NCI-H748 (cell line): ENCODE results near the gene ADISSP.
A peak's percentile ranks its signal among the peaks of the same experiment; 100 is the strongest.
"Not testable (repeated sequence)": the region's sequence is repeated elsewhere in the genome, so short reads cannot be mapped to it uniquely, and the experiment has no call there.

Experiments
- DNase-seq: peaks from one replicate; lab custom pipeline; 2025; ENCODE audit not compliant: unreplicated experiment; lab: John Stamatoyannopoulos, UW

The ADISSP gene

DNA sequence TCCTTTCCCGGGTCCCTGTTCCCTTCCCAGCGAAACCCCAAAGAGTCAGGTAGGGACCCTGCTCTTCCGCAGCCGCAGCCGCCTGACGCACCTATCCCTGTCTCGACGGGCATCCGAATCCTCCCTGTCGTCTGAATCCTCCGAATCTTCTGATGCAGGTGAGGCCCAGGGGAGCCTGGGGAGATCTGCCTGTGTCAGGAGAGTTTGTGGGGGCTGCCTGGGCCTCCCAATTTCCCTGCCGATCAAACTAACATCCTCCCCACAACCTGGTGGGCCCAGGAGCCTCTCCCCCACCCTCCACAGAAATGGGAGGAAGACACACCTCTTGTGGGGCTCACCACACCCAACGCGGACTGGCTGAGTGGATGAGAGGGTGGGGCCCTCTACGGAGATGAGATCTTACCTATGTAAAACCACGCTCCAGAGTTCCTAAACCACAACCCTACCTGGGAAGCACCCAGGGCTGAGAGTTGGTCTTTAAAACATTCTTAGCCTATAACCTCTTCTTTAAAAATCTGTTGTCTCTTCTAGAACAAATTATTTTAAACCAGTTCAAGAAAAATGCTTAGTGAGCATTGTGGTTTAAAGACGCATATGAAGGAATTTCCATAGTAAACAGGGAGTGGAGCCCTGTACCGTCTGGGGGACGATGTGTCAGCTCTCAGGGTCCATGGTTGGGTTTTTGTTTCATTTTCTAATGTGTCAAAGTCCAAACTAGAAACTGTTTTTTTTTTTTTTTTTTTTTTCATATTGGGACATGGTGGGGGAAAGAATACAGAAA, 30.2 kb upstream of the ADISSP start:
- peak; percentile 73 for DNase-seq

GRCh38 chr20:3797226-3797545, 29.6 kb upstream of the ADISSP start:
- DNase-seq: no peak

DNA sequence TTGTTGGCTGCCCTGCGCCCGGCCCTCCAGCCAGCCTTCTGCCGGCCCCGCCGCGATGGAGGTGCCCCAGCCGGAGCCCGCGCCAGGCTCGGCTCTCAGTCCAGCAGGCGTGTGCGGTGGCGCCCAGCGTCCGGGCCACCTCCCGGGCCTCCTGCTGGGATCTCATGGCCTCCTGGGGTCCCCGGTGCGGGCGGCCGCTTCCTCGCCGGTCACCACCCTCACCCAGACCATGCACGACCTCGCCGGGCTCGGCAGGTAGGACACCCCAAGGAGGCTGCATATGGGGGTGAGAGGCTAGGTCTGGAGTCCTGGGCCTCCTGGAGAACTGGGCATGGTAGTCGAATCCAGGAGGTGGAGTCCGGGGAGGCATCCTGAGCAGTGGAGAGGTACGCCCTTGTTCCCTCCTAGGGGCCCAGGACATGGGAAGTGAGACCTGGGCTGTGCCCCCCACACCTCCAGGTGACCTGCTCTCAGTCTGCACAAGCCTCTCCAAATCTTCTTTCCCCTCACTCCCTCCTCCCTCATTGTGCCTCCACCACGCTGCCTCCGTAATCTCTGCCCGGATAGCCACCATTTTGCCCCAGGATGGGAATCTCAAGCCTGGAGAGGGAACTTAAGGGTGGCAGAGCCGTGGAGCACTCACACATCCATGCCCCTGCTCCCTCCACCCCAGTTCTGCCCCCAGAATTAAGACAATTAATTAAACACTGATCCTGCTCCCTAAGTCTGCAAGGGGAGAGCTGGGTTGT, 29.1 kb upstream of the ADISSP start:
- peak; percentile 63 for DNase-seq

DNA sequence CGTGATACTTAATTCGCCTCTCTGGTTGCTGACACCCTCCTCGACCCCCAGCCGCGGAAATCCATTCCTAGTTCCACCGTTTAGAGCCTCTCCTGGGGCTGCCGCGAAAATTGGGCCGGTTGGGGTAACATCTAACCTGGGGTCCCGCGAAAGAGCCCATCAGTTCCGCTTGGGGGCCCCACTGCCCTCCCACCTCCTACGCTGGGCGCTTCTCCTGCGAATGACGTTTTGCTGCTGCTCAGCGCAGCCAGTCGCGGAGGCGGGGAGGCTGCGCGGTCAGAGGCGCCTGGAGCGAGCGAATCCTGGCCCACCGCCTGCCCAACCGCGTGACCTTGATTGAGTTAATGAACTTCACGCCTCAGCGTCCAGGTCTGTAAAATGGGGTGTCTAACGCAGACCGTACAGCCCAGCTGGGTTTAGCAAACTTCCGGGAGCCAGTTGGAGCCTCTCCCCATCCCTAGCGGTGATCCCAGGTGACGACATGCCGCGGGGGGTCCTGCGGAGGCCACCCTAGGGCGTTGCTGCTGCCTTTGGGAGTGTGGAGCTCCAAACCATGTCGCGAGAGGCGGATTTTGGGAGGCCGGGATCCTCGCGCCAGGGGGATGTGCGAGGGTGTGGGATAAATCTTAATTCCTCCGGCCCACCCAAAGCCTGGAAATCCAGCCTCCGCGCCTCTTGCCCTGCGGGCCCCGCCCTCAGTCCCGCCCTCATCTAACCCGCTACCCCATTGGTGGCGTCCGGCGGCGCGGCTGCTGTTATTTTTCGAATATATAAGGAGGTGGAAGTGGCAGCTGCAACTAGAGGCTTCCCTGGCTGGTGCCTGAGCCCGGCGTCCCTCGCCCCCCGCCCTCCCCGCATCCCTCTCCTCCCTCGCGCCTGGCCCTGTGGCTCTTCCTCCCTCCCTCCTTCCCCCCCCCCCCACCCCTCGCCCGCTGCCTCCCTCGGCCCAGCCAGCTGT, 28.2 kb upstream of the ADISSP start, which contains the start of gene CDC25B:
CDC25B (plus strand) TSS at position 800 of the 958 bp plus-strand sequence. CDS start 222 bp downstream, outside the sequence.
- peak; percentile 99 for DNase-seq

- no peak for DNase-seq
Measured at GRCh38 chr20:3794701-3795420, 27.3 kb upstream of the ADISSP start.

DNA sequence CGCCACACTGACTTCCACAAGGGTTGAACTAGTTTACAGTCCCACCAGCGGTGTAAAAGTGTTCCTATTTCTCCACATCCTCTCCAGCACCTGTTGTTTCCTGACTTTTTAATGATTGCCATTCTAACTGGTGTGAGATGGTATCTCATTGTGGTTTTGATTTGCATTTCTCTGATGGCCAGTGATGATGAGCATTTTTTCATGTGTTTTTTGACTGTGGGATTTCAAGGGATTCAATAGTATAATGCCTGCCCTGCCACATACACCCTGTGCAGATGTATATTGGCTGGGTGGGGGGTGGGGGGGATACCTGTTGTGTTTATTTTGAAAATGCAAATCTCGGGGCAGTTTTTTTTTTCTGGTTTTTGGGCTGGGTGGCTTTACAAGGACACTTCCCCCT, 26.6 kb upstream of the ADISSP start:
- DNase-seq: not testable (repeated sequence)

DNA sequence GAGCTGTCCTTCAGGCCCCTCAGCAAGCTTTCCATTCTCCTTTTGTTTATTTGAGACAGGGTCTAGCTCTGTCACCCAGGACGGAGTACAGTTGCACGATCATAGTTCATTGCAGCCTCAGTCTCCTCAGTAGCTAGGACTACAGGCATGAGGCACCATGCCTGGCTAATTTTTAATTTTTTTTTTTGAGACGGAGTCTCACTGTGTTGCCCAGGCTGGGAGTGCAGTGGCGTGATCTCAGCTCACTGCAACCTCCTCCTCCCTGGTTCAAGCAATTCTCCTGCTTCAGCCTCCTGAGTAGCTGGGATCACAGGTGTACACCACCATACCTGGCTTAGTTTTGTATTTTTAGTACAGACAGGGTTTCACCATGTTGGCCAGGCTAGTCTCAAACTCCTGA, 21.6 kb upstream of the ADISSP start:
- not testable (repeated sequence) for DNase-seq

- DNase-seq: peak; percentile 77
Measured at GRCh38 chr20:3788685-3789155, 21.2 kb upstream of the ADISSP start.

- no peak for DNase-seq
Measured at GRCh38 chr20:3787324-3788014, 19.9 kb upstream of the ADISSP start.

GRCh38 chr20:3786665-3787323, 19.2 kb upstream of the ADISSP start, which contains the start of gene CENPB:
Gene CENPB (minus strand): TSS chr20:3786740. CDS start chr20:3786483, 257 bp downstream.
- DNase-seq: peak; percentile 95

- DNase-seq: peak; percentile 85
Measured at GRCh38 chr20:3786126-3786484, 18.6 kb upstream of the ADISSP start.

GRCh38 chr20:3785240-3786125, 17.9 kb upstream of the ADISSP start:
- DNase-seq: peak; percentile 76

DNA sequence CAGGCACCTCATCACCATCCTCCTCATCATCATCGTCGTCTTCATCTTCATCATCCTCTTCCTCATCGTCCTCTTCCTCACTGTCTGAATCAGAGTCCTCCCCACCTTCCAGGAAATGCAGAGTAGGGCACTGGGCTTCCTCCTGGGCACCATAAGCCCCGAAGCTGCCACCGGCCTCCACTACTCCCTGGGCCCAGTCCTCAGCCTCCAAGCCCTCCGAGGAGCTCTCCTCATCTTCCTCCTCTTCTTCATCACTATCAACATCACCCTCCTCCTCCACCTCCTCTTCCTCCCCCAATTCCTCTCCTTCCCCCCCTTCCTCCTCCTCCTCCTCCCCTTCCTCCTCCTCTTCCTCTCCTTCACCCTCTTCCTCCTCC, 17.3 kb upstream of the ADISSP start:
- DNase-seq: no peak

DNA sequence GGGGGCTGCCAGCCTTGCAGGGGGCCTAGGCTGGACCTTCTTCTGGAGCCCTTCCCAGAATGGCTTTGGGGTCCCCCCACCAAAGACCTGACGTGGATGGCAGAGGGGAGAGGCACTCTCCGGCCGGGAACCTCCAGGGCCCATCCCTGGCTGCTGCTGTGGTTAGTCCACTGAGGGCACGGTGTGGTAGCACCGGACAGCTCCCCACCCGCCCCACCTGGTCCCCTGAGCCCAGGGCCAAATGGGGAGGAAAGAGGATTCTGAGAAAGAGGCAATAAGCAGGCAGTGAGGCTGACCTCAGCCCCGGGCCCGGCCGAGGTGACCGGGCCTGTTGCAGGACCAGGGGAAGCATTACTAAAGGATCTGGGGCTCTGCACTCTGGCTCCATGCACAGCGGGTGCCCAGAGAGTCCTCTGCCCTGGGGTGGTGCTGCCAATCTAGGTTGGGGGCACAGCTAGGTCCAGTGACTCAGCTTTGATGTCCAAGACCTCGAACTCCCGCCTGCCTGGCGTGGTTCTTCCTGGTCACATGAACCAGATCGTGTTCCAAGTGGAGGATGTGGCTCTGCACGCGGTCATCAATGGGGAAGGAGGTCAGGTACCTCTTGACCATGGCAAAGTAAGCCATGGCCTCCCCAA, 16.8 kb upstream of the ADISSP start:
- DNase-seq: no peak

DNA sequence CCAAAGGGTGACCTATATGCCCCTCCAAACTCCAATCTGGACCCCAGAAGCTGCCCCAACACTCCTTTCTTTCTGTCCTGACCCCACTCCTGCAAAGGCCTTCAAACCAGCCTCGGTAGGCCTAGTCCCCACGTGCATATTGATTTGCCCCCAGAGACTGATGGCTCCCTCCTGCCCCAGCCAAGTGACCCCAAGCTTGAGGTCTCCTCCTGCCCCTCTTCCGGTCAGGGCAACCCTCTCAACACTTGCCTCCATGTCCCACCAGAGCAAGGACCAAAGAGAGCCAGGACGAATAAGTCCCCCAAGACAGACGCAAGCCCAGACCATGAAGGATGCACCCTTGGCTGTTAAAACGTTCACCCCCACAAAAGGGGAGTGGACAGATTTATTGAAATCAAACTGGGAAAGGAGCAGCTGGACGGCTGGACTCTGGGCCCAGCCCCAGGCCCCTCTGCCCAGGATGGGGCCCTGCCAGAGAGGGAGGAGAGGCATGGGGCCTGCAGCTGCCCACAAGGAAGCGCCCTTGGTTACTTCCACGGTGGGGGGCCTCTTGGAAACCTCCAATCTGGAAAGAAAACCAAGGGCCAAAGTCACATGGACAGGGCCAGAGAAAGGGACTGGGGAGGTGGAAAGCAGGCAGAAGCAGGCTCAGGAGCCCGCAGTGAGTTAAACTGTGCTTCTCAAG, 16.1 kb upstream of the ADISSP start:
- no peak for DNase-seq

DNA sequence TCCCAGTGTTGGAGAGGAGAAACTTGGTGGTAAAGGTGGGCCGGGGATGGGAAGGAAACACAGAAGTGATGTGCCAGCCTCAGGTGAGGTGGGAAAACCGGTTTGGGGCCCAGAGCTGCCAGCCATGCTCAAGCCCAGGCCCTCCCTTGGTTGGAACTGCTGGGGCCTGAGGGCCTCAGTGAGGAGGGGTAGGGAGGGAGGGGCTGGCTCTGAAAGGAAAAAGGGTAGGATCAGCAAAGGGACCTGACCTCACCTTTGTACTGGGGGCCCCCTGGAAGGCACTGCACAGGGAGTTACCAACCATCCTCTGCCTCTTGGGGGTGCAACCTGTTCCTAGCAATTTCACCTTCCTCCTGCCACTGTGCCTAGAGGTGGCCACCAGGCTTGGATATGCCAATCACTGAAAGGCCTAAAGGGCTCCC, 15.5 kb upstream of the ADISSP start:
- peak; percentile 21 for DNase-seq

- DNase-seq: no peak
Measured at GRCh38 chr20:3782597-3782996, 15.0 kb upstream of the ADISSP start.
